Hematopoietic multipotent progenitor cell treated with erythropoietin and hydrocortisone succinate and interleukin-3 and kit ligand, for 17 days (in vitro differentiated cells): ENCODE data around the gene FLT3.

Source experiments
- DNase-seq: peaks from one replicate; pipeline ENCODE4 v3.0.0-alpha.2; 2015; ENCODE audit warnings: low spot score

Gene FLT3

GRCh38 chr13:28001837-28002473 is 98.4 kb downstream of the FLT3 start:
- no peak for DNase-seq

DNA sequence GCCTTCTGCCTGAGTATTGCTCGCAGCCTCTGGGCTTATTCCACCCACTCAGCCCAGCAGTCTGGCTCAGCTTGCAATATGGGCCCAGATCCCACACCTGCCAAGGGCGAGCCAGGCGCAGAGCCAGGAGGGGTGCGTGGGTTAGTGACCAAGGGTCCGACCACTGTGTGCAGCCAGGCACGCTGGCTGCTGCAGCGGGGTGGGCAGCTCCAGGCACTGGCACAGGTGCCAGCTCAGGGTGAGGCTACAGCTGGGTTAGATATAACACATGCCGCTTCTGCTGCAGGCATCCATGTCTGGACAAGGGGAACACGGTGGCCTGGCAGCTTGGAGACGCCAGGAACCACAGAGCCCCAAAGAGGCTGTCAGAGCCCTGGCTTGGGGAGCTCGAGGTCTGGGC is 99.3 kb downstream of the FLT3 start:
- no peak for DNase-seq

GRCh38 chr13:28000567-28000966 is 99.8 kb downstream of the FLT3 start:
- no peak for DNase-seq

DNA sequence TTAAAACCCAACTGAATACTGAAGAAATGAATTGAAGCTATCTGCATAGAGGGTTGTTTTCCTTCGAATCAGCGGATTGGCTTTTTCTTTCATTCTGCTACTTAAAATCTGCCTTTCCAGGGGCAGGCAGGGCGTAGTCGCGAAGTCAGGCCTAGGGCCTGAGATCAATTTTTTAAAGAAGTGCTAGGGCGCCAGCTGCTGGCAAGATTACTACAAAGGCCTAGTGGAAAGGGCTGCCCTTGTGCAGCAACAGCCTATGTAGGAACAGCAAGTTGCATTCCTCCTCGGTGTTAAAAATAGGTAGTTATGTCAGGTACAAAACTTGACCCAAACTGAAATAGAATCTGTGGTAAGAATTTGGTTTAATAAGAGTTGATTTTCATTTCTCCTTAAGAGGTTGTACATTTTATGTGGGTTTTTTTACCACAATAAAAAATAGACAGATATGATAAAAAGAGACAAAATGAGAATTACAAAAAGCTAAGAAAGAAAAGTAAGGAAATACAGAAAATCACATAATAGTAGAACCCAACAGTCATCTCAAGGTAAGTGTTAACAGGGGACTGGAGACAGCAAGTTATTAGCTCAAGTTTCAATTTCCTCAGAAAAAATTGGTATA is 102.4 kb downstream of the FLT3 start:
- peak; percentile 26 for DNase-seq

DNA sequence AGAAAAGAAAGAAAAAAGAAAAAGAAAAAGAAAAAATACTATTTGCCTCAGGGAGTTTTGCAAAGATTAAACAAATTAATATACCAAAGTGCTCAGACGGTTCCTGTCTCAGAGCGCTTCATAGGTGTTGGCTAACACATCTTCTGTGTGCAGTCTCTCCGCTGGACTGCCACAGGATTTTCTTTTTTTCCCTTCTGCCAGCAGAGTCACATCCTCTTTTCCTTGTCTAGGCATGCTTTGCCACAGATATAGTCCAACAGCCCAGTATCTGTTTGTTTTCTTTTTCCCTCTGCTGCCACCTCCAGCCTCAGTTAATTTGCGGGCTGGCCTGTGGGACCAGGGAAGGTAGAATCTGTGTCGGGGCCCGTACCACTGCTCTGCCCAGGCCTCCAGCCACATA is 108.5 kb downstream of the FLT3 start:
- DNase-seq: no peak

DNA sequence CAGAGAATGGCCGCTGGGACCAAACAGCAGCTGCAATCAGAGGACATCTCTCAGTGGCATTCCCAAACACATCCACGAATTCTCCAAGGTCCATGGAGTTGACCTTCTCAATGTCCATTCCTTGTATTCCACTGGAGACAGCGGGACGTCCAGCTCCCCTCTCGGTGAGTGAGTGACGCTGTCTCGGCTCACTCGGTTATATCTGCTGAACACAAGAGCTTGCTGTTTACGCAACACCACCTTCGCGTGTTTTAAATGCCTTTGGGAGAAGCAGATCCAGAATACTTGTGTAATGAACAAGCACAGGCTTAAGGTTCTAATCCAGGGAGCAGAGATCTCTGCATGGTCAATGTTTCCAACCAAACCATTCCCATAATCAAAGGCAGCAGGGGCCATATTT is 111.9 kb downstream of the FLT3 start, which contains the start of gene URAD:
TSS of gene URAD (minus strand) at position 174 of the 400 bp plus-strand sequence. CDS start at position 118, 56 bp downstream.
- DNase-seq: no peak

GRCh38 chr13:27985600-27985999 is 114.8 kb downstream of the FLT3 start:
- no peak for DNase-seq

DNA sequence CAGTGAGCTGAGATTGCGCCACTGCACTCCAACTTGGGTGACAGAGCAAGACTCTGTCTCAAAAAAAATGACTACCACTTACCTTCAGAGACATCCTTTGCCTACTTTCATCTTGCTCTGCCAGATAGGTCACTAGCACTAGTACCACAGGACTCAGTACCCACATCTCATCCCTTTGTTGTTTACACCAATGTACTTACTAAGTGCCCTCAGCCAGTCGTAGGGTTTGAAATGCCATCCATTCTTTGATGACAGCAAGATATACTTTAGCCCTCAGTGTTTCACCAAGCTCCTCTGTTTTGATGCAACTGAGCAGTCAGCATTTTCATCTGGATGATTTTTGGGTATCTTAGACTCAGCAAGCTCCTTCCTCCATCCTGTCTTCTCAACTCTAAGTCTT is 118.0 kb downstream of the FLT3 start:
- DNase-seq: no peak

GRCh38 chr13:27981006-27981708 is 119.2 kb downstream of the FLT3 start:
- DNase-seq: no peak

GRCh38 chr13:27980280-27980998 is 119.9 kb downstream of the FLT3 start:
- no peak for DNase-seq

GRCh38 chr13:27979765-27980279 is 120.6 kb downstream of the FLT3 start:
- no peak for DNase-seq

- no peak for DNase-seq
Measured at GRCh38 chr13:27979001-27979643, 121.3 kb downstream of the FLT3 start.

DNA sequence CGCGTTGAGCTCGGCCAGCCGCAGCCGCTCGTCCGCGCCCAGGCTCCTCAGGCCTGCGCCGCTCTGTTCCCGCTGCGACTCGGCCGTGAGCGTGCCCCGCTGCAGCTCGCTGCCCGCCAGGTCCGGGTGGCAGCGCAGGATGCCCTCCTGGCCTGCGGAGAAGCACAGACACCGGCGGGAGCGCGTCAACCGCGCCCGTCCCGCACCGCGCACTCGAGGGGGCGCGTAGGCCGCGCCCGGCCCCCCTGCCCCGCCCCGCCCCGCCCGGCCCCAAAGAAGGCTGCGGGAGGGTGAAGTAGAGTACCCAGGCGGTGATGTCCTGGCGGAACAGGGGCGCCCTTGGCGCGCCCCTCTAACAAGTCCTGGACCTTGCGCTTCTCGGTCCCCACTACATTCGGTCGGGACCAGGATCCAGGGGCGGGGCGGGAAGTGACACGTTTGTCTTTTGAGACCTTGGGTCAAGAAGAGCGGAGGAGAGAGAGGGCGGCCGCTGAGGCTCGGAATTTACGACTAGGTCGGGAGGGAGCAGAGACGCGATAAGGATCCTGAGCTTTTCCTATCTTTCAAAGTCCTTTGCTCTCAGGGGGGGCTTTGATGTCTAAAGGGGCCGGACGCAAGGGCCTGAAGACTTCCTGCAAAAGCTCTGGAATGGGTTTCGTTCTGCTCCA is 121.9 kb downstream of the FLT3 start:
- DNase-seq: no peak

DNA sequence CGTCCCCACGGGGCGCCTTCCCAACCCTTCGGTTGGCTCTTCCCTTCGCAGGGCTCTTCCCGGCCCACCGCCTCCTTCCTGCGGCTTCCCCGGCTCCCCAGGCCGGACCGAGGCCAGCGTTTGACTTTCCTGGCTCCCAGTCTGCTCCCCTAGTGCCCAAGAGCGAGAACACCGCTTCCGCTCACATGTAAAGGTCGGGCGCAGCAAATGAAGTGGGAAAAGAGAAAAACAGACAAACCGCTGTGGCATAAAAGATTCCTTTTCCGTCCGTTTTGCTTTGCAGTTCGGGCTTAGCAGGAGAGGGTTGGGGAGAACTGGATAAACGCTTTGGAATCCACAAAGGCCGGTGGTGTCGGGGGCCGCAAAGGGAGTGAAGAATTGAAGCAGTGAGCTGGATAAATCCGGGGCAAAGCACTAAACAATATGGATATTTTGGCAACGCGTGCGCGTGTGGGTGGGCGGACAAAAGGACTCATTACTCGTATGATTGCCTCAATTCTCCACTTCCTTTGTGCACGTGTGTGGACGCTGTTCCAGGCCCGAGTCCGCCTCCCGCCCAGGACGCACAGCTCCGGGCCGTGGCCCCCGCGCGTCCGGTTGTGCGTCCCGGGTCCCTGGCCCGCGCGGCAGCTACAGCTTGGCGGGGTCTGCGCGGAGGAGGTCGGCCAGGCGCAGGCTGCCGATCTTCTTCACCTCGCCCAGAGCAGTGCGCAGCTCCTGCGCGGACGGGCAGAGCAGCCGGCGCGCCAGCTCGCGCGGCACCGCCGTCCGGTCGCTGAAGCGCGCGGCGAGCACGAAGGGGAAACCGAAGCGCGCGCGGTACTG is 122.7 kb downstream of the FLT3 start:
- DNase-seq: no peak

- DNase-seq: no peak
Measured at GRCh38 chr13:27976362-27977091, 123.8 kb downstream of the FLT3 start.

- no peak for DNase-seq
Measured at GRCh38 chr13:27975564-27976361, 124.6 kb downstream of the FLT3 start.

DNA sequence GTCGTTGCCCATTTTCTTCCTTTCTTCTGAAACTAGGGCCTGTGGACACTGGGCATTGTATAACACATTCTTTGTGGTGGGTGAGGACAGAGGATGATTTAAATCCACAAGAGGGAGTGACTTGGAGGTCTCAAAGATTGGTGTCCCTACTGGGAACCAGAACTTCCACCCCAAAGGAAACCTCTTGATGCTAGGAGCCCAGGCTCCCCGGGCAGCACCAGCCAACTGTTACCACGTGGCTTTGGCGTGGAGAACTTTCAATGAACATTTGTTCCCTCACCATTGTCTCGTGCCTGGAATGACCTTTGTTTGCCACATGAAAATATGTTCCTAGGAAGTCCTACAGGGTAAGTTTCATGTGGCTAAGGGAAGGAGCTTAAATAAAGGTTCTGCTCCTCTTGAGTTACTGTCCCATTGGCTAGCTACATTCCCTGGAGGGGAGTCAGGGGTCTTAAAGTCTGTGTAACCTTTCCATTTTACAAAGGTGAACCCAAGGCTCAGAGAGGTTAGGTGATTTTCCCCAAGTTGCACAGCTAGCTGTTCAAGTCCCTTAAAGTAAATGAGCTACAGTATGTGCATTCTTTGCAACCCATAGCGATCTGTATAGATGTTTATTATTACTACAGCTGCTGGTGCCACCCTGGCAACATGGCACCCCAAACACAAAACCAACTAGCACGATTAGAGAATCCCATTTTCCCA is 126.3 kb downstream of the FLT3 start:
- DNase-seq: no peak

DNA sequence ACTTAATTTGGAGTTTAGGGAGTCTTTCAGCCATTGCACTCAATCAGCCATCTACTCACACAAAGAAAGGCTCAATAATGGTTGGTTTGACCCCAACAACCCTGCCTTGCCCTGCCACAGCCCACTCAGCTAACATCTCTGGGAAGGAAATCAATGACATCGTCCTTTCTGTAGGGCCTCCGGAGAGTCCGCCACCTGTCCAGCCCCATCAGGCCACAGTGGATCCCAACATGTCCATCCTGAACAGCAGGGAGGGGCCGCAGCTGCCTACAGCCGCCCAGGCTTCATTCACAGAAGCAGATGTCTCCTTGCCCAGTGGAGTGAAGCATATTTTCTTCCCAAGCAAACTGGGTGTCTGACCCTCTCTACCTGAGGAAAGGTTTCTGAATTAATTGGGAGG is 127.1 kb downstream of the FLT3 start:
- DNase-seq: no peak
